Panc1 (cell line): ENCODE data around the gene RALGPS2. TPM values are rescaled to one million over a fixed set of nuclear protein-coding genes. Genes with fewer than 3 reads are reported as not detected.

Source experiments
- ATAC-seq: fragments of 200-7000 bp; cut with Tn5 transposase; 2 replicates; pipeline ENCODE4 v1.9.1; 2020; ENCODE audit warnings: mild to moderate bottlenecking, moderate library complexity
- BruUV-seq: library from RNA; stranded (reverse); fragments of 400-500 nt; replicated peaks from 2 replicates; lab custom pipeline; 2021; lab: Mats Ljungman, UMichigan
- CTCF ChIA-PET: fragments of 300-600 bp; sonication (Branson Sonifier 250); formaldehyde crosslinking; loops from one replicate; lab custom pipeline; 2022; ENCODE audit warnings: antibody characterized with exemption; lab: Charles Lee
- POLR2A ChIA-PET: fragments of 300-600 bp; sonication (Branson Sonifier 250); formaldehyde crosslinking; loops from one replicate; lab custom pipeline; 2022; ENCODE audit warnings: antibody characterized with exemption; lab: Charles Lee
- DNase-seq: peaks from one replicate; pipeline ENCODE4 v3.0.0-alpha.2; 2010; ENCODE audit warnings: low read depth, low spot score
- H3K27ac ChIP-seq: 2 replicates; pipeline ENCODE4 v1.5.1; 2011; ENCODE audit warnings: mild to moderate bottlenecking, low read length, inconsistent platforms
- H3K27me3 ChIP-seq: fragments of 200-500 bp; sonication (Bioruptor generic); 2 replicates; pipeline ENCODE4 v1.6.0; 2014; ENCODE audit warnings: low read length, inconsistent platforms; ENCODE audit not compliant: control insufficient read depth, insufficient read depth
- H3K36me3 ChIP-seq: fragments of 200-500 bp; sonication (Bioruptor generic); 2 replicates; pipeline ENCODE4 v1.5.1; 2014; ENCODE audit warnings: inconsistent platforms, mild to moderate bottlenecking, low read length, moderate library complexity; ENCODE audit not compliant: control insufficient read depth, insufficient read depth
- H3K4me1 ChIP-seq: 2 replicates; pipeline ENCODE4 v1.5.1; 2011; ENCODE audit warnings: inconsistent platforms, mild to moderate bottlenecking, low read length, moderate library complexity; ENCODE audit not compliant: control insufficient read depth, insufficient read depth
- H3K4me3 ChIP-seq, 2 experiments: 2 replicates each; pipeline ENCODE4 v1.5.1; 2011 to 2012; ENCODE audit warnings: low read depth in 2 of 2, low read length in 2 of 2, mild to moderate bottlenecking in 2 of 2, inconsistent platforms in 1 of 2, moderate library complexity in 1 of 2
- H3K9me3 ChIP-seq: fragments of 200-500 bp; sonication (Bioruptor generic); 2 replicates; pipeline ENCODE4 v1.5.1; 2014; ENCODE audit warnings: low read depth, mild to moderate bottlenecking, inconsistent platforms, low read length, moderate library complexity; ENCODE audit not compliant: control insufficient read depth, insufficient read depth
- CTCF ChIP-seq: fragments of 450-650 bp; IDR thresholded peaks from 2 replicates; pipeline ENCODE4 v1.5.1; 2017; ENCODE audit warnings: mild to moderate bottlenecking
- POLR2AphosphoS5 ChIP-seq: IDR thresholded peaks from 2 replicates; pipeline ENCODE4 v1.6.1; 2012; ENCODE audit warnings: mild to moderate bottlenecking, low read depth, low read length, moderate library complexity
- REST ChIP-seq, 2 experiments: IDR thresholded peaks; 2 replicates each; pipeline ENCODE4 v1.6.1; 2011 to 2012; ENCODE audit warnings: low read depth in 2 of 2, control low read depth in 1 of 2, low read length in 1 of 2, mild to moderate bottlenecking in 1 of 2, moderate library complexity in 1 of 2; ENCODE audit not compliant: insufficient read depth in 1 of 2
- SIN3A ChIP-seq: IDR thresholded peaks from 2 replicates; pipeline ENCODE4 v1.6.1; 2012; ENCODE audit warnings: low read depth, mild to moderate bottlenecking, low read length, moderate library complexity, borderline replicate concordance; ENCODE audit not compliant: insufficient read depth
- TCF7L2 ChIP-seq: IDR thresholded peaks from 2 replicates; pipeline ENCODE4 v1.6.1; 2011; ENCODE audit warnings: mild to moderate bottlenecking, low read depth, low read length, inconsistent platforms
- in situ Hi-C: cut with HindIII; loops from 2 replicates; pipeline ENCODE4 v1.10.0; 2016; ENCODE audit warnings: low sequenced_read_pairs, low pct_unique_long_range_greater_than_20kb
- intact Hi-C: fragments of 100-400 bp; cut with micrococcal nuclease; formaldehyde crosslinking; loops from one replicate; pipeline ENCODE4 v1.10.0; 2022; ENCODE audit not compliant: unreplicated experiment
- total RNA-seq: library from RNA; stranded (reverse); gene quantifications from one replicate; pipeline ENCODE4 v1.2.1, GENCODE V29; 2021; ENCODE audit not compliant: unreplicated experiment

The RALGPS2 gene
- total RNA-seq, 1 experiment from 2014 or later = 5.4 TPM

- ChIA-PET POLR2A (no interaction called here), CTCF (no interaction called here)
- H3K27me3 ChIP-seq = no peaks in the 10 kb centered on the region
- no peaks in the 10 kb centered on the region for H3K4me1 ChIP-seq
- in situ Hi-C loops = no loop called here
- intact Hi-C loops = no loop called here
- no peak overlapping the region for H3K27ac ChIP-seq
- BruUV-seq = no TSS peak
- DNase-seq (no peak), ATAC-seq (no peak)
- no peak for TF ChIP-seq REST (IDR thresholded peaks at IDR 0.05; ENCODE audit: insufficient read depth in 1 of 2, low read depth in 2 of 2, low read length in 1 of 2)
- TF ChIP-seq CTCF = no peak
- TF ChIP-seq SIN3A = no peak
- no peak for TF ChIP-seq POLR2AphosphoS5
- TF ChIP-seq TCF7L2 = no peak
- H3K9me3 ChIP-seq = no peaks in the 10 kb centered on the region
- no peaks in the 10 kb centered on the region for H3K36me3 ChIP-seq
- no peak overlapping the region for H3K4me3 ChIP-seq
Observed at GRCh38 chr1:178875936-178876335, 150.9 kb downstream of the RALGPS2 start.

- DNase-seq = no peak
- no TSS peak for BruUV-seq
- no peaks in the 10 kb centered on the region for H3K9me3 ChIP-seq
- H3K36me3 ChIP-seq = no peaks in the 10 kb centered on the region
- in situ Hi-C loops = no loop called here
- no peaks in the 10 kb centered on the region for H3K27me3 ChIP-seq
- ChIA-PET POLR2A (no interaction called here), CTCF (no interaction called here)
- H3K27ac ChIP-seq = no peak overlapping the region
- no peak for TF ChIP-seq TCF7L2
- TF ChIP-seq SIN3A = no peak
- no peak for TF ChIP-seq REST (IDR thresholded peaks at IDR 0.05; ENCODE audit: insufficient read depth in 1 of 2, low read depth in 2 of 2, low read length in 1 of 2)
- no peak for TF ChIP-seq CTCF
- TF ChIP-seq POLR2AphosphoS5 = no peak
- ATAC-seq = no peak
- no peak overlapping the region for H3K4me3 ChIP-seq
- no peaks in the 10 kb centered on the region for H3K4me1 ChIP-seq
- intact Hi-C loops = no loop called here
Observed at GRCh38 chr1:178877896-178878295, 152.9 kb downstream of the RALGPS2 start.
